ENCODE results near the gene TTC4. TPM values are rescaled to one million over a fixed set of nuclear protein-coding genes. Genes with fewer than 3 reads are reported as not detected.

Gene TTC4
- total RNA-seq, 2 experiments from 2014 or later: 7.3 to 7.6 TPM

DNA sequence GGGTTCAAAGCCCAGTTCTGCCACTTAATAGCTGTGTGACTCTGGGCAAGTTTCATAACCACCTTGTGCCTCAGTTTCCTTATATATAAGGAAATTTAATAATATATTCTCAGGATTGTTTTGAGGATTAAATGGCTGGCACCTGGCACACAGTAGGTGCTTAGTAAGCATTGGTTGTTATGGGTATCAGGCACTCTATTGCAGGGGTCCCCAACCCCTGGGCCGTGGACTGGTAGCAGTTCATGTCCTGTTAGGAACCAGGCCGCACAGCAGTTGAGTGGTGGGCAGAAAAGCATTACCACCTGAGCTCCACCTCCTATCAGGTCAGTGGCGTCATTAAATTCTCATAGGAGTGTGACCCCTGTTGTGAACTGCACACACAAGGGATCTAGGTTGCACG, 30.2 kb downstream of the TTC4 start:
- no peaks in the 10 kb centered on the region for H3K4me1 ChIP-seq (ENCODE audit: insufficient read depth, low read length)
- DNase-seq (no peak), ATAC-seq (ENCODE audit: poor library complexity) (no peak)
- Mint-ChIP-seq H3K27ac (no peak overlapping the region), H3K4me1 (ENCODE audit: low read depth) (no peaks in the 10 kb centered on the region), H3K4me3 (no peak overlapping the region), H3K27me3 (no peaks in the 10 kb centered on the region), H3K36me3 (ENCODE audit: low read depth) (peaks cover 36% of the 10 kb centered on the region), H3K9me3 (no peaks in the 10 kb centered on the region)
- CTCF ChIA-PET: no interaction called here
- intact Hi-C loops (cut with DNase I, micrococcal nuclease): no loop called here
- TF ChIP-seq CTCF (IDR thresholded peaks at IDR 0.05): no peak
- H3K27ac ChIP-seq (ENCODE audit: low read depth in 1 of 2, low read length in 2 of 2): no peak overlapping the region
- H3K9me3 ChIP-seq (ENCODE audit: control insufficient read depth in 1 of 2, insufficient read depth in 1 of 2, low read length in 2 of 2): no peaks in the 10 kb centered on the region
- POLR2A ChIA-PET: no interaction called here
- H3K36me3 ChIP-seq (ENCODE audit: insufficient read depth, low read length): peaks cover 17% of the 10 kb centered on the region
- no peaks in the 10 kb centered on the region for H3K27me3 ChIP-seq (ENCODE audit: control insufficient read depth in 1 of 2, insufficient read depth in 2 of 2, low read length in 2 of 2)
- H3K4me3 ChIP-seq (ENCODE audit: low read length): no peak overlapping the region

DNA sequence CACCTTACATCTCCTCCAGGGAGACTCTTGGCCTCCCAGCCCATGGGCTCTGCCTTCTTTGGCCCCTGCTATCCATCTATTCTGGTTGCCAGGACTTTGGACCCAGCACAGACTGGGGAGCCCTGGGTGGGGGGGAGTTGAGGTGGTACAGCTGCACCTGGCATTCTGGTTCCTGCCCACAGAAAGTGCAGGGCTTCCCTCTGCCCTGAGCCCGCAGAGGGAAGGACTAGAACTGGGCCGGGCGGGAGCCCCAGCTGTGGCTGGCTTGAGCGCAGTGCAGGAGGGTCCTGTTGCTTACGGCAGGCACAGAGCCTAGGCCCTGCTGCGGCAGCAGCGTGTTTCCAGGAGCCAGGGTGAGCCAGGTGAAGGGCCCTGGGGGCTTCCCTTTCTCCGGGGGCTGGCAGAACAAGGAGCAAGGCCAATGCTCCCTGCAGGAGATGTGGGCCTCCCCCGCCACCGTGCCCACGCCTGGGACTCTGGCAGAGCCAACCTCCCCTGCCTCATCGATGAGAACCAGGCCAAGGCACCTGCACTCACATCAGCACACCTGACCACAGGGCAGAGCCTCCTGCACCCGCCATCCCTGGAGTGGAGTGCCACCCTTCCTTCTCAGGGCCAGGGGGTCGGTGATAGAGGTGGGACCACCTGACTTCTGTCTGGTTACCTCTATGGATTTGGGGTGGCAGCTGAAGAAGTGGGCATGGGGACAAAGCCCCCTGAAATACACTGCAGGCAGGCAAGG, 32.6 kb downstream of the TTC4 start:
- no peak overlapping the region for H3K4me3 ChIP-seq (ENCODE audit: low read length)
- no peak for TF ChIP-seq CTCF (IDR thresholded peaks at IDR 0.05)
- Mint-ChIP-seq H3K4me3 (no peak overlapping the region), H3K9me3 (no peaks in the 10 kb centered on the region), H3K4me1 (ENCODE audit: low read depth) (no peaks in the 10 kb centered on the region), H3K36me3 (ENCODE audit: low read depth) (peaks cover 12% of the 10 kb centered on the region), H3K27ac (no peak overlapping the region), H3K27me3 (no peaks in the 10 kb centered on the region)
- DNase-seq (no peak), ATAC-seq (ENCODE audit: poor library complexity) (no peak)
- POLR2A ChIA-PET: no interaction called here
- CTCF ChIA-PET: no interaction called here
- intact Hi-C loops (cut with DNase I, micrococcal nuclease): no loop called here
- H3K4me1 ChIP-seq (ENCODE audit: insufficient read depth, low read length): no peaks in the 10 kb centered on the region
- H3K27me3 ChIP-seq (ENCODE audit: control insufficient read depth in 1 of 2, insufficient read depth in 2 of 2, low read length in 2 of 2): no peaks in the 10 kb centered on the region
- no peaks in the 10 kb centered on the region for H3K9me3 ChIP-seq (ENCODE audit: control insufficient read depth in 1 of 2, insufficient read depth in 1 of 2, low read length in 2 of 2)
- no peaks in the 10 kb centered on the region for H3K36me3 ChIP-seq (ENCODE audit: insufficient read depth, low read length)
- H3K27ac ChIP-seq (ENCODE audit: low read depth in 1 of 2, low read length in 2 of 2): no peak overlapping the region

GRCh38 chr1:54750596-54750995, 34.9 kb downstream of the TTC4 start:
- no peak for DNase-seq
- Mint-ChIP-seq H3K9me3 (no peaks in the 10 kb centered on the region), H3K27me3 (no peaks in the 10 kb centered on the region), H3K36me3 (ENCODE audit: low read depth) (no peaks in the 10 kb centered on the region), H3K27ac (no peak overlapping the region), H3K4me3 (no peak overlapping the region), H3K4me1 (ENCODE audit: low read depth) (no peaks in the 10 kb centered on the region)
- intact Hi-C loops (cut with DNase I, micrococcal nuclease): no loop called here
- H3K4me3 ChIP-seq (ENCODE audit: low read length): no peak overlapping the region
- CTCF ChIA-PET: no interaction called here
- no peaks in the 10 kb centered on the region for H3K27me3 ChIP-seq (ENCODE audit: control insufficient read depth in 1 of 2, insufficient read depth in 2 of 2, low read length in 2 of 2)
- no peak for ATAC-seq (ENCODE audit: poor library complexity)
- no peaks in the 10 kb centered on the region for H3K36me3 ChIP-seq (ENCODE audit: insufficient read depth, low read length)
- no peak for TF ChIP-seq CTCF (IDR thresholded peaks at IDR 0.05)
- POLR2A ChIA-PET: no interaction called here
- no peaks in the 10 kb centered on the region for H3K4me1 ChIP-seq (ENCODE audit: insufficient read depth, low read length)
- H3K27ac ChIP-seq (ENCODE audit: low read depth in 1 of 2, low read length in 2 of 2): no peak overlapping the region
- H3K9me3 ChIP-seq (ENCODE audit: control insufficient read depth in 1 of 2, insufficient read depth in 1 of 2, low read length in 2 of 2): no peaks in the 10 kb centered on the region

Measured in CD4-positive, alpha-beta T cell (primary cell).